Measurements from ENCODE around the gene USP48.

USP48 gene

DNA sequence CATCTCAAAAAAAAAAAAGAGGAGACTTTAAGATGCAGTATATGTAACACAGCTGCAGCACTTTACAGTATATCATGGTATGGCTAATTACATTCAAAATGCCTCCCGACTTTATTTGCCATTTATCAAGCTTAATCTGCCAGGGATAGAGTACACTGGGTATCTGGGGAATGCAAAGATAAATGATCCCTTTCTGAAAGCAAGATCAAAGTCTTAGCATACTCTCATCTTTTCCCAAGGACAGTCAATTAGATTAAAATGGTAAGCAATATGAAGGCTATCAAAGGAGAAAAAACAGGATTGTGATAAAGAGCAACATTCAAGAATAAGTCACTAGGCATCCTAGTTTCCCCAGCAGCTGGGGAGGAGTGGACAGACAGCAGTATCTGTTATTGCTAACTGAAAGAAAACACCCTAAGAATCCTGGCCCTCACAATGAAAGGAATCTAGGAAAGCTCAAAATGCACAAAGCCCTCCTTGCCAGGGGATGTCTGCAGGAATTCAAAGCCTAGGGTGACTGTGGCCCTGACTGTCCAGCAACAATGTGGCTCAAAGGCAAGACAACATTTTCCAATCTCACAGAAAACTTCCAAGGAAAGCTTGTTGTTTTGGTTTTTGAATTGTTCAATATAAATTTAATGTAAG lies 57.1 kb downstream of the USP48 start:
- H3K27ac ChIP-seq = no peak overlapping the region
- TF ChIP-seq CTCF (IDR thresholded peaks at IDR 0.05) = no peak
- DNase-seq (ENCODE audit: low spot score) = no peak
- H3K4me3 ChIP-seq = no peak overlapping the region

- H3K4me3 ChIP-seq = no peak overlapping the region
- no peak for DNase-seq (ENCODE audit: low spot score)
- no peak for TF ChIP-seq CTCF (IDR thresholded peaks at IDR 0.05)
- H3K27ac ChIP-seq = no peak overlapping the region
Observed at GRCh38 chr1:21724570-21724969, 58.4 kb downstream of the USP48 start.

DNA sequence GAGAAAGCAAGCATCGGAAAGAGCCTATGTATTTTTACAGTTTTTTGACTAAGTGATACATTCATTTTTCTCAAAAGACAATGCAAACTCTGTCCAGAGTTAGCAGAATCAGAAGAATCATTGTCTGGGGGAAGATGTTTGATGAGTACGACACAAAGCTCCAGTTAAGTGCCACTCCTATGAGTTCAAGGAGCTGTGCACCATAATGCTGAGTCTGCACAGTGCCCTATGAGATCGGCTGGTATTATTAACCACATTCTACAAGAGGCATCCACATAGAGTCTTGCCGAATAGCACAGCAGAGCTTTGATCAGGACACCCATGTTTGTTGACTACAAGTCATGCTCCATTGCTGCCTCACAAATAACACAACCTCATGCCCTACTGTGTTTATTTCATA lies 58.9 kb downstream of the USP48 start:
- H3K4me3 ChIP-seq = no peak overlapping the region
- TF ChIP-seq CTCF (IDR thresholded peaks at IDR 0.05) = no peak
- no peak for DNase-seq (ENCODE audit: low spot score)
- no peak overlapping the region for H3K27ac ChIP-seq

GRCh38 chr1:21721295-21721985 lies 61.5 kb downstream of the USP48 start:
- Histone ChIP-seq H3K27ac (no peak overlapping the region), H3K4me3 (no peak overlapping the region)
- no peak for TF ChIP-seq CTCF (IDR thresholded peaks at IDR 0.05)
- no peak for DNase-seq (ENCODE audit: low spot score)

DNA sequence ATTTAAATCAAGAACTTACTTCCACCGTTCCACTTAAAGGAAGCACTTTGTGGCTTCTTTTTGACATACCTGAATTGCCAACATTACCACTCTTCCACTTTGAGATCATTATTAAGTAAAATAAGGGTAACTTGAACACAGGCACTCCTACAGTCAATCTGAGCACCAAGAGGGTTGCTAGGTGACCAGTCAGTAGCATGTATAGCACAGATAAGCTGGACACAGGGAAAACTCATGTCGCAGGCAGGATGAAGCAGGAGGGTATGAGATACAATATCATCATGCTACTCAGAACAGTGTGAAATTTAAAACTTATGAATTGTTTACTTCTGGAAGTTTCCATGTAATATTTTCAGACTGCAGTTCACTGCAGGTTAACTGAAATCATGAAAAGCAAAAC lies 66.8 kb downstream of the USP48 start:
- H3K4me3 ChIP-seq = no peak overlapping the region
- DNase-seq (ENCODE audit: low spot score) = no peak
- TF ChIP-seq CTCF (IDR thresholded peaks at IDR 0.05) = no peak
- no peak overlapping the region for H3K27ac ChIP-seq

GRCh38 chr1:21707891-21708290 lies 75.1 kb downstream of the USP48 start:
- DNase-seq (ENCODE audit: low spot score) = no peak
- no peak for TF ChIP-seq CTCF (IDR thresholded peaks at IDR 0.05)
- no peak overlapping the region for H3K27ac ChIP-seq
- H3K4me3 ChIP-seq = no peak overlapping the region
